ENCODE data around the gene TEDDM1.

DNA sequence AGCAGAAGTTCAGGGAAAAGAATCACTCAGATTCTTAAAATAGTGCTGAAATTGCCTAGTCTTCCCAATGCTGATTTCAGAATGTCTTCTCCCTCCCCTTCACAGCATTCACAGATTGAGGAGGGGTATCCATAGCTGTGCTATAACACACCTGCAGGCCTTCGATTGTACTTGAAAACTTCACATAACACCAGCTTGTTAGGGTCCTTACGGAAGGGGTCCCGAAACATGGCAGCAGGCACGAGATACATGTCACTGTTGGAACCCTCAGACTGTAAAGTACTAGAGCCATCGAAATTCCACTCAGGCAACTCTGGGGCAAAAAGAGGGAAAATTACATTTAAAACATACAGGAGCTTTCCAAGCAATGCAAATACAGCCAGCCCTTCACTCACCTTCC is 13.5 kb downstream of the TEDDM1 start:
- TF ChIP-seq POLR2AphosphoS5 (IDR thresholded peaks at IDR 0.05) (no peak), POLR2A (IDR thresholded peaks at IDR 0.05) (no peak)
- TF ChIP-seq, protein P1, sequence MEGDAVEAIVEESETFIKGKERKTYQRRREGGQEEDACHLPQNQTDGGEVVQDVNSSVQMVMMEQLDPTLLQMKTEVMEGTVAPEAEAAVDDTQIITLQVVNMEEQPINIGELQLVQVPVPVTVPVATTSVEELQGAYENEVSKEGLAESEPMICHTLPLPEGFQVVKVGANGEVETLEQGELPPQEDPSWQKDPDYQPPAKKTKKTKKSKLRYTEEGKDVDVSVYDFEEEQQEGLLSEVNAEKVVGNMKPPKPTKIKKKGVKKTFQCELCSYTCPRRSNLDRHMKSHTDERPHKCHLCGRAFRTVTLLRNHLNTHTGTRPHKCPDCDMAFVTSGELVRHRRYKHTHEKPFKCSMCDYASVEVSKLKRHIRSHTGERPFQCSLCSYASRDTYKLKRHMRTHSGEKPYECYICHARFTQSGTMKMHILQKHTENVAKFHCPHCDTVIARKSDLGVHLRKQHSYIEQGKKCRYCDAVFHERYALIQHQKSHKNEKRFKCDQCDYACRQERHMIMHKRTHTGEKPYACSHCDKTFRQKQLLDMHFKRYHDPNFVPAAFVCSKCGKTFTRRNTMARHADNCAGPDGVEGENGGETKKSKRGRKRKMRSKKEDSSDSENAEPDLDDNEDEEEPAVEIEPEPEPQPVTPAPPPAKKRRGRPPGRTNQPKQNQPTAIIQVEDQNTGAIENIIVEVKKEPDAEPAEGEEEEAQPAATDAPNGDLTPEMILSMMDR (IDR thresholded peaks at IDR 0.05) = no peak
